ENCODE data around the gene GPN1. TPM values are rescaled to one million over a fixed set of nuclear protein-coding genes. Genes with fewer than 3 reads are reported as not detected.
"Not testable (repeated sequence)": the region's sequence is repeated elsewhere in the genome, so short reads cannot be mapped to it uniquely, and the experiment has no call there.

The GPN1 gene
- total RNA-seq, 4 donors from 2014 or later, result 21.0 to 30.5 (median 24.2) TPM

DNA sequence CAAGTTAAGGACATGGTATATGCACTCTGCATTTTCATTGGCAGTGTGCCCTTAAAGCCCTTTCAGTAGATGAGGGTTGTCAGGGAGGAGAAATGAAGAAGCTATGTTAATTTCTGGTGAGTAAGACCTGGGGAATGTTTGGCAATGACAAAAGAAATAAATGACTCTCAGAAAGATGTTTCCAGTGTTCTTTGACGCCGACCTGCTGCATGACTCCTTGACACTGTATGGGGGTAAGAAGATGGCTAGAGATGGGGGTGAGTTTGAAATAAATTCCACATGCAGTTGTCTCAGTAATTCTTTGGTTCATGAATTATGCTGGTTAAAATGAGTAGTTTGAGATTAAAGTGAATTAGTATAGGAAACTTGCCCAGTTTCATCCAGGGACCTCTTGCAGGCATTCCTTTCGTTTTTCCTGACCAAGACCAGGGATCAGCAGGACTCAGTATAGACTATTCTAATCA is 5.9 kb upstream of the GPN1 start:
- H3K4me3 ChIP-seq, result no peak overlapping the region
- H3K27ac ChIP-seq, result no peak overlapping the region
- no peaks in the 10 kb centered on the region for H3K9me3 ChIP-seq
- H3K4me1 ChIP-seq, result peaks cover 18% of the 10 kb centered on the region
- H3K27me3 ChIP-seq, result no peaks in the 10 kb centered on the region
- TF ChIP-seq, protein P1, sequence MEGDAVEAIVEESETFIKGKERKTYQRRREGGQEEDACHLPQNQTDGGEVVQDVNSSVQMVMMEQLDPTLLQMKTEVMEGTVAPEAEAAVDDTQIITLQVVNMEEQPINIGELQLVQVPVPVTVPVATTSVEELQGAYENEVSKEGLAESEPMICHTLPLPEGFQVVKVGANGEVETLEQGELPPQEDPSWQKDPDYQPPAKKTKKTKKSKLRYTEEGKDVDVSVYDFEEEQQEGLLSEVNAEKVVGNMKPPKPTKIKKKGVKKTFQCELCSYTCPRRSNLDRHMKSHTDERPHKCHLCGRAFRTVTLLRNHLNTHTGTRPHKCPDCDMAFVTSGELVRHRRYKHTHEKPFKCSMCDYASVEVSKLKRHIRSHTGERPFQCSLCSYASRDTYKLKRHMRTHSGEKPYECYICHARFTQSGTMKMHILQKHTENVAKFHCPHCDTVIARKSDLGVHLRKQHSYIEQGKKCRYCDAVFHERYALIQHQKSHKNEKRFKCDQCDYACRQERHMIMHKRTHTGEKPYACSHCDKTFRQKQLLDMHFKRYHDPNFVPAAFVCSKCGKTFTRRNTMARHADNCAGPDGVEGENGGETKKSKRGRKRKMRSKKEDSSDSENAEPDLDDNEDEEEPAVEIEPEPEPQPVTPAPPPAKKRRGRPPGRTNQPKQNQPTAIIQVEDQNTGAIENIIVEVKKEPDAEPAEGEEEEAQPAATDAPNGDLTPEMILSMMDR (IDR thresholded peaks at IDR 0.05), result no peak
- TF ChIP-seq EP300 (IDR thresholded peaks at IDR 0.05), result no peak
- TF ChIP-seq POLR2A (IDR thresholded peaks at IDR 0.05), result no peak
- no peak for TF ChIP-seq POLR2AphosphoS5 (IDR thresholded peaks at IDR 0.05)
- WGBS, result 78% methylated on average over 3 of the region's 3 CpGs
- H3K36me3 ChIP-seq, result peaks cover 54% of the 10 kb centered on the region
- no peak for DNase-seq (ENCODE audit: low spot score in 2 of 2)

- TF ChIP-seq POLR2A (IDR thresholded peaks at IDR 0.05), result no peak
- no peak for TF ChIP-seq POLR2AphosphoS5 (IDR thresholded peaks at IDR 0.05)
- TF ChIP-seq EP300 (IDR thresholded peaks at IDR 0.05), result no peak
- TF ChIP-seq, protein P1 (IDR thresholded peaks at IDR 0.05), result no peak
- peaks cover 39% of the 10 kb centered on the region for H3K36me3 ChIP-seq
Observed at GRCh38 chr2:27624943-27625342, 3.9 kb upstream of the GPN1 start.

GRCh38 chr2:27626323-27626722 is 2.5 kb upstream of the GPN1 start:
- H3K27ac ChIP-seq, result not testable (repeated sequence)

More at GRCh38 chr2:27624943-27625342, 3.9 kb upstream of the GPN1 start:
- Histone ChIP-seq H3K27me3 (no peaks in the 10 kb centered on the region), H3K4me1 (peaks cover 31% of the 10 kb centered on the region), H3K9me3 (no peaks in the 10 kb centered on the region), H3K4me3 (no peak overlapping the region), H3K27ac (no peak overlapping the region)
- no peak for DNase-seq (ENCODE audit: low spot score in 2 of 2)

GRCh38 chr2:27626921-27627320 is 1.9 kb upstream of the GPN1 start:
- not testable (repeated sequence) for DNase-seq (ENCODE audit: low spot score in 2 of 2); H3K9me3 ChIP-seq; H3K4me3 ChIP-seq; H3K27ac ChIP-seq; H3K27me3 ChIP-seq
- WGBS, result 45% methylated on average over 3 of the region's 3 CpGs
- H3K36me3 ChIP-seq, result peaks cover 33% of the 10 kb centered on the region
- H3K4me1 ChIP-seq, result peaks cover 33% of the 10 kb centered on the region

More at GRCh38 chr2:27626323-27626722, 2.5 kb upstream of the GPN1 start:
- not testable (repeated sequence) for DNase-seq (ENCODE audit: low spot score in 2 of 2); H3K9me3 ChIP-seq; H3K27me3 ChIP-seq; H3K4me3 ChIP-seq
- H3K36me3 ChIP-seq, result peaks cover 35% of the 10 kb centered on the region
- H3K4me1 ChIP-seq, result peaks cover 33% of the 10 kb centered on the region
- WGBS, result 87% methylated on average over 1 of the region's 1 CpG

GRCh38 chr2:27627963-27628766 is 685 bp upstream of the GPN1 start:
- WGBS, result 10% methylated on average over 9 of the region's 21 CpGs
- TF ChIP-seq, protein P1 (IDR thresholded peaks at IDR 0.05), result no peak
- TF ChIP-seq POLR2A (IDR thresholded peaks at IDR 0.05) (no peak), EP300 (IDR thresholded peaks at IDR 0.05) (no peak), POLR2AphosphoS5 (IDR thresholded peaks at IDR 0.05) (no peak)
- peak in 1 of 2 donors; percentile 64 for DNase-seq (ENCODE audit: low spot score in 2 of 2)

GRCh38 chr2:27630257-27630656 is 1.4 kb downstream of the GPN1 start:
- peaks cover 41% of the 10 kb centered on the region for H3K36me3 ChIP-seq
- 95% methylated on average over 2 of the region's 2 CpGs for WGBS
- not testable (repeated sequence) for H3K27me3 ChIP-seq; DNase-seq (ENCODE audit: low spot score in 2 of 2); H3K9me3 ChIP-seq; H3K27ac ChIP-seq; H3K4me3 ChIP-seq
- peaks cover 33% of the 10 kb centered on the region for H3K4me1 ChIP-seq

More at GRCh38 chr2:27627963-27628766, 685 bp upstream of the GPN1 start:
- no peaks in the 10 kb centered on the region for H3K9me3 ChIP-seq
- peaks cover 36% of the 10 kb centered on the region for H3K36me3 ChIP-seq
- no peaks in the 10 kb centered on the region for H3K27me3 ChIP-seq
- H3K4me3 ChIP-seq, result peak overlapping the region; percentile 92
- H3K27ac ChIP-seq, result peak overlapping the region; percentile 79
- peaks cover 33% of the 10 kb centered on the region for H3K4me1 ChIP-seq
